C4-2B (cell line): ENCODE measurements around the gene ILRUN.

Experiments
- ZFX ChIP-seq: fragments of 450-650 bp; IDR thresholded peaks from 2 replicates; pipeline ENCODE4 v1.6.1; 2017
- TF ChIP-seq, protein P1 (sequence below): fragments of 450-650 bp; conservative IDR thresholded peaks from 2 replicates; pipeline ENCODE4 v1.5.1; 2017; ENCODE audit warnings: mild to moderate bottlenecking

DNA sequence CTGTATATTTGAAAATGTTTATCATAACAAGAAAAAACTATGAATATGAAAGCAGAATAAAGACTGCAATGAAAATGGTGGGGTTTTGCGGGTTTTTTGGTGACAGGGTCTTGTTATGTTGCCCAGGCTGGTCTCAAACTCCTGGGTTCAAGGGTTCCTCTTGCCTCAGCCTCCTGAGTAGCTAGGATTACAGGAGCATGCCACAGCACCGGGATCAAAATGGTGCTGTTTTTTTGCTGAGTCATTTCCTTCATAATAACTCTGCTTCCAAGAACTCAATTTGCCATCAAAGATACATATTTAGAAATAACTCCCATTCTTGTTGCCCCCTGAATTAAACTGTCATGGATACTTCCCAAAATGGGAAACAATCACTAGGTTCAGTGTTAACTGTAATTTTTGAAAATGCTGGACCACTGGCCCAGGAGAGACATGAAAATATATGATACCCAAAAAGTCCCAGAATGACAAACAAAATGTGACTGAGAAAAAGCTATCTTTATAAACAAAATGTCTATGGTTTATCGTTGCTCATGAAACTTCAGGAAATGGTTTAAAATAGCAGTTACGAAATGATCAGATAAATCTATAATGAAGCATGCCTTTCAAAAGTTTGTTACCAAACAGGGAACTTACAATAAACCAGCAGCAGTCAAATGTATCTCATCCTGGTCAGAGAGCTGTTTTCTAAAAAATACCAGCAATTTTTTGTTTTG, 32.2 kb downstream of the ILRUN start:
- TF ChIP-seq, protein P1, sequence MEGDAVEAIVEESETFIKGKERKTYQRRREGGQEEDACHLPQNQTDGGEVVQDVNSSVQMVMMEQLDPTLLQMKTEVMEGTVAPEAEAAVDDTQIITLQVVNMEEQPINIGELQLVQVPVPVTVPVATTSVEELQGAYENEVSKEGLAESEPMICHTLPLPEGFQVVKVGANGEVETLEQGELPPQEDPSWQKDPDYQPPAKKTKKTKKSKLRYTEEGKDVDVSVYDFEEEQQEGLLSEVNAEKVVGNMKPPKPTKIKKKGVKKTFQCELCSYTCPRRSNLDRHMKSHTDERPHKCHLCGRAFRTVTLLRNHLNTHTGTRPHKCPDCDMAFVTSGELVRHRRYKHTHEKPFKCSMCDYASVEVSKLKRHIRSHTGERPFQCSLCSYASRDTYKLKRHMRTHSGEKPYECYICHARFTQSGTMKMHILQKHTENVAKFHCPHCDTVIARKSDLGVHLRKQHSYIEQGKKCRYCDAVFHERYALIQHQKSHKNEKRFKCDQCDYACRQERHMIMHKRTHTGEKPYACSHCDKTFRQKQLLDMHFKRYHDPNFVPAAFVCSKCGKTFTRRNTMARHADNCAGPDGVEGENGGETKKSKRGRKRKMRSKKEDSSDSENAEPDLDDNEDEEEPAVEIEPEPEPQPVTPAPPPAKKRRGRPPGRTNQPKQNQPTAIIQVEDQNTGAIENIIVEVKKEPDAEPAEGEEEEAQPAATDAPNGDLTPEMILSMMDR = no peak
- no peak for TF ChIP-seq ZFX
